NCI-H748 (cell line): ENCODE results near the gene ADAMTS2.

Source experiments
- DNase-seq: peaks from one replicate; lab custom pipeline; 2025; ENCODE audit not compliant: unreplicated experiment; lab: John Stamatoyannopoulos, UW

Gene ADAMTS2

GRCh38 chr5:179131321-179131835 lies 213.9 kb downstream of the ADAMTS2 start:
- DNase-seq: no peak

- no peak for DNase-seq
These were observed 215.1 kb downstream of the ADAMTS2 start for GRCh38 chr5:179130101-179130681.

- DNase-seq: no peak
These were observed 215.6 kb downstream of the ADAMTS2 start for GRCh38 chr5:179129607-179130071.

GRCh38 chr5:179128976-179129375 lies 216.3 kb downstream of the ADAMTS2 start:
- no peak for DNase-seq

DNA sequence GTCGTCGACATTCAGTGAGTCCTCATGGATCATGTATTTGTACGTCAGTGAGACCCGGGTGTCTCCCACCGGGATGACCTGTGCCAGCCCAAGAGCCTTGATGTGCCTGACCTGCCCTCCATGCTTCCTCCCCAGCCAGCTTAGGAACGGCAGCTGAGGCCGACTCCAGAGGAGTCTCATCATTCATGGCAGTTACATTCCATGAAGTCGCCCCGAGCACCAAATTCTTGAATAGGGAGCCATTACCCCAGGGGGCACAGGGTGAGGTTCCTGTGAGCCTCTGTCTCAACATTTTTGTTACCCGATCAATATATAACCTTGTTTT lies 217.3 kb downstream of the ADAMTS2 start:
- DNase-seq: no peak

- no peak for DNase-seq
These were observed 217.9 kb downstream of the ADAMTS2 start for GRCh38 chr5:179127136-179128040.

DNA sequence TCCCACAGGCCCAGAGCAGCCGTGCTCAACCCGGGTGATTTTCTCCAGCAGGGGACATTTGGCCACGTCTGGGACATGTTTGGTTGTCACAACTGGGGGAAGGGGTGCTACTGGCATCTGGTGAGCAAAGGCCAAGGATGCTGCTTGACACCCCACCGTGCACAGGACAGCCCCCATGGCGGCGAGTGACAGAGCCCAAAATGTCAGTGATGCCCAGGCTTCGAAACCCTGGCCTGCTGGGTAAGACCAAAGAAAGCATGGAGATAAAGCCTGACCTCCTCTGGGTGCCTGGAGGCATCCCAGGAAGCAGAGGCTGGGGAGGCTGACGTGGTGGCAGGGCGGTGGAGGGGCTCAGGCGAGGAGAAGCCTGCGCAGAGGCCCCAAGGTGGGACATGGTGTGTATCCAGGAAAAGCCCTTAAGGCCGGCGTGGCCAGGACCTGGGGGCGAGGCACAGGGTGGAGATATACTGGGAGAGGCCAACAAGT lies 218.7 kb downstream of the ADAMTS2 start:
- no peak for DNase-seq

DNA sequence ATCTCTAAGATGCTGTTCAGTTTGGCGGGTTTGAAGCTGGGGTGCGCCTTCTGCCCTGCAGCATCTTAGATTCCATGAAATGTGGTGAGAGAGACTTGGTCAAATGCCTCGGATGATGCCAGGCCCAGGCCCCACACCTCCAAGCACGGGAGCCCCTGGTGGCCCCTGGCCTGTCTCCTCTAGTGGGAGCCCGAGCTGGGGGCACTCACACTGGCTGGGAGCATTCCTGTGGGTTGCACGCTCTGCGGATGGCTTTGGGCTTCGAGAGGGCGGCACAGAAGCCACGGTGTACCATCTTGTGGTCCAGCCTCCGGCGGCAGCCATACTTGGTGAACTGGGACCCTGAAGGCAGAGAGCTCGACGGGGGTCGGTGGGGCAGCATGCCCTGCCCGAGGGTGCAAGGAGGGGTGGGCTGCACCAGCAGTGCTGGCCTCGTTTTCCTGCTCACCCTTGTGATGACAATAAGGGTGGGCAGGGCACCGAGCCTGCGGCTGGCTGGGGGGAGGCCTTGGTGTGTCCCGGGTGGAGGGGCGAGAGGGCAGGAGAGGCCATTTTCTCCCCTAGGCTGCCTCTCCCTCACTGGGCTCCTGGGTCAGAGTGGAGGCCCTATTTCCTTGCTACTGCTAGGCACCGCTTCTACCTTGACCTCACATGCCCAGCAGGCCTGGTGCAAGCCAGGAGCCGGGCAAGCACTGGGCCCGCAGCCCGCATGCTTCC lies 219.3 kb downstream of the ADAMTS2 start:
- DNase-seq: no peak

GRCh38 chr5:179124853-179125788 lies 220.1 kb downstream of the ADAMTS2 start:
- DNase-seq: no peak

DNA sequence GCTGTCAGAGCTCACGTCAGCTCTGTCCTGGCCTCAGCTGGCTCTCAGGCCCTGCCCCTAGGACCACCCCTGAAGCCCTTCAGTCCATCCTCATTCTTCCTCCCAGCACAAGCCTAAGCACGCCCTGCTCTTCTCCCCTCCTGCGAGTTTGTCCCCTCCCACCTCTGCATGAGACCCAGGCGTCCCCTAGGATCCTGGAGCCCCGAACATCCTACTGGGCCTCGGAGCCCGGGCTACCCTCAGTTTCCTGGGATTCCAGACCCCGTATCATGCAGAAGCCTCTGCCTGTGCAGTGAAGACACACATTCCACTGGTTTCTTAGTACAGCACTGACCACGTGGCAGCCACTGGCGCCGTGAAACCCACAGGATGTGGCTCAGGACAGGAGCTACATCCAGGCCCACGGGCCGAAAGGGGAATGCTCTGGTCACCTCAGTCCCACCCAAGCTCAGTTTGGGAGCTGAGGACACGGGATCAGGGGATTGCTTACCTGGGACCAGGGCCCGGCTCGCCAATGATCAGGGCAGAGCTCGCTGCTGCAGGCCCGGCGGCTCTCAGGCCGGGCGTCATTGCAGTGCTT lies 220.9 kb downstream of the ADAMTS2 start:
- DNase-seq: no peak

DNA sequence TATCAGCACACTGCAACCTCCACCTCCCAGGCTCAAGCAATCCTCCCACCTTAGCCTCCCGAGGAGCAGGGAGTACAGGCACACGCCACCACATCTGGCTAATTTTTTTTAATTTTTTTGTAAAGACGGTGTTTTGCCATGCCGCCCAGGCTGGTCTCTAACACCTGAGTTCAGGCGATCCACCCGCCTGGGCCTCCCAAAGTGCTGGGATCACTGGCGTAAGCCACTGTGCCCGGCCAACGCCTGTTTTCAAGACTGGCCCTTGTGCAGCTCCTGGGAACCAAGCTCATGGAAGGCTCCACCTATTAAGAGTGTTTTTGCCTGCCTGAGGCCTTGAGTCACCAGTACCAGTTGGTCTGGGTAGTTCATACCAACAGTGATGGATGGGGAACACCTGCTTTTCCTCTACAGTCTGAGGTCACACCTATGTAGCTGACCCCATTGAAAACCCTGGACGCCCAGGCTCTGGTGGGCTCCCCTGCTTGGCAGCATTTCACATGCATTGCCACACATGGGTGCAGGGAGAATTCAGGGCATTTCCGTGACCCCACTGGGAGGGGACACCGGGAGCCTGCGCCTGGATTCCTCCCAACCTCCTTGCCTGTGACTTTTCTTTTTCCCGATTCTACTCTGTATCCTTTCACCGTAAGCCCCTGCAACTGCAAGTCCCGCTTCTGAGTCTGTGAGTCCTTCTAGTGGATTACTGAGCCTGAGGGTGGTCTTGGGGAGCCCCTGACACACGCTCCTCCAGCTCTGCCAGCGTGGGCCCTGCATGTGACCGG lies 221.6 kb downstream of the ADAMTS2 start:
- DNase-seq: no peak

GRCh38 chr5:179123109-179123426 lies 222.2 kb downstream of the ADAMTS2 start:
- DNase-seq: no peak

DNA sequence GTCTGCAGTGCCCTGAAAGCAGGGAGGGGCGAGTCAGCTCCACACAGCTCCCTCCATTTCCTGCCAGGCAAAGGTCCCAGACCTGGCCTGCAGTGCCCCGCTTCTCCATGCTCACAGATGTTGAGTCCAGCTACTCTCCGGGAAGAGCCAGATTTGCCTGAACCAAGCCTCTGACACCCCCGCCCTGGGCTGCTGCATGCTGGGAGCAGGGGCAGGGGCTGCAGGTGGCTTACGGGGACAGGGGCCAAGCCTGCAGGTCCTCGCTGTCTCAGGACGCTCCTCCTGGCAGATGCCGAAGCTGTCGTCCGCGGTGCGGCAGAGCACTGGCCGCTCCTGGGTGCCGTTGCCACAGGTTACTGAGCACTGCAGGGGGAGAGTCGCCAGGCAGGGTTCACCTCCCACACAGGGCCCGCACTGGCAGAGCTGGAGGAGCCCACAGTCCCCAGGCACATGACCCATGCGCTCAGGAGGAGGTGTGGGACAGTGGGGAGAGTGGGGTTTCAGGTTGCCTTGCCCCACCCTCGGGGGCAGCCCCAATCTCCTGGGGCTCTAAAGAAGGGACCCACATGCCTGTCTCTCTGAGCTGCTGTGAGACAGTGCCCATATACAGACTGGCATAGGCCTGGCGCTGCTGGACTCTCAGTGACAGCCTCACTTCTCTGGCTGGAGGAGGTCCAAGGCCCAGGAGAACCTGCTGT lies 222.7 kb downstream of the ADAMTS2 start:
- no peak for DNase-seq

GRCh38 chr5:179121667-179122111 lies 223.6 kb downstream of the ADAMTS2 start:
- DNase-seq: no peak

- no peak for DNase-seq
These were observed 224.2 kb downstream of the ADAMTS2 start for GRCh38 chr5:179120951-179121666.

GRCh38 chr5:179120421-179120861 lies 224.8 kb downstream of the ADAMTS2 start:
- no peak for DNase-seq

GRCh38 chr5:179119415-179120170 lies 225.7 kb downstream of the ADAMTS2 start:
- DNase-seq: no peak
